Bronchial epithelial cell (primary cell): ENCODE measurements around the gene TUBAL3. TPM values are rescaled to one million over a fixed set of nuclear protein-coding genes. Genes with fewer than 3 reads are reported as not detected.

Experiments used
- DNase-seq: peaks from one replicate; pipeline ENCODE4 v3.0.0-alpha.2; 2010; ENCODE audit warnings: low read depth
- FAIRE-seq: peaks from 2 replicates; lab custom pipeline; 2011; peaks lifted over from hg19 to GRCh38; lab: Jason Lieb, UNC
- H3K27me3 ChIP-seq: 2 replicates; pipeline ENCODE4 v1.5.1; 2011; ENCODE audit warnings: low read length; ENCODE audit not compliant: control insufficient read depth, insufficient read depth
- H3K36me3 ChIP-seq: 2 replicates; pipeline ENCODE4 v1.5.1; 2011; ENCODE audit warnings: low read length; ENCODE audit not compliant: control insufficient read depth, insufficient read depth
- H3K4me3 ChIP-seq: 2 replicates; pipeline ENCODE4 v1.5.1; 2011; ENCODE audit warnings: mild to moderate bottlenecking, low read depth, low read length, control low read depth
- CTCF ChIP-seq: IDR thresholded peaks from 2 replicates; pipeline ENCODE4 v1.5.1; 2011; ENCODE audit warnings: mild to moderate bottlenecking, moderate library complexity, low read length, control low read depth, inconsistent platforms; ENCODE audit not compliant: insufficient read depth, severe bottlenecking
- total RNA-seq: library from RNA; depleted of rRNA; stranded (reverse); fragments of >200 nt; gene quantifications from 2 replicates; pipeline ENCODE4 v1.2.1, GENCODE V29; 2014

TUBAL3 gene
- total RNA-seq, 1 donor from 2014 or later, result 0.26 TPM

GRCh38 chr10:5435328-5435727, 30.7 kb upstream of the TUBAL3 start:
- FAIRE-seq (no peak), DNase-seq (no peak)
- no peaks in the 10 kb centered on the region for H3K27me3 ChIP-seq
- no peak overlapping the region for H3K4me3 ChIP-seq
- H3K36me3 ChIP-seq, result no peaks in the 10 kb centered on the region
- no peak for TF ChIP-seq CTCF

- DNase-seq, result peak; percentile 60
- FAIRE-seq, result peak; percentile 82
- peak; percentile 67 for TF ChIP-seq CTCF
- Histone ChIP-seq H3K27me3 (no peaks in the 10 kb centered on the region), H3K4me3 (no peak overlapping the region), H3K36me3 (peaks cover 1% of the 10 kb centered on the region)
Measured at GRCh38 chr10:5434017-5434753, 29.6 kb upstream of the TUBAL3 start.

GRCh38 chr10:5433182-5433581, 28.6 kb upstream of the TUBAL3 start:
- H3K4me3 ChIP-seq, result no peak overlapping the region
- H3K27me3 ChIP-seq, result no peaks in the 10 kb centered on the region
- no peak for TF ChIP-seq CTCF
- H3K36me3 ChIP-seq, result peaks cover 1% of the 10 kb centered on the region
- FAIRE-seq (no peak), DNase-seq (no peak)

- DNase-seq, result no peak
- H3K27me3 ChIP-seq, result no peaks in the 10 kb centered on the region
- FAIRE-seq, result no peak
- no peak overlapping the region for H3K4me3 ChIP-seq
- no peak for TF ChIP-seq CTCF
- H3K36me3 ChIP-seq, result peaks cover 1% of the 10 kb centered on the region
Measured at GRCh38 chr10:5428133-5428532, 23.5 kb upstream of the TUBAL3 start.

- no peak for DNase-seq
- Histone ChIP-seq H3K36me3 (peaks cover 1% of the 10 kb centered on the region), H3K4me3 (no peak overlapping the region), H3K27me3 (no peaks in the 10 kb centered on the region)
- TF ChIP-seq CTCF, result no peak
- FAIRE-seq, result no peak
Measured at GRCh38 chr10:5424751-5425150, 20.1 kb upstream of the TUBAL3 start.

GRCh38 chr10:5423771-5424170, 19.1 kb upstream of the TUBAL3 start:
- Histone ChIP-seq H3K4me3 (no peak overlapping the region), H3K36me3 (no peaks in the 10 kb centered on the region), H3K27me3 (no peaks in the 10 kb centered on the region)
- FAIRE-seq, result no peak
- DNase-seq, result no peak
- no peak for TF ChIP-seq CTCF
